HEK293 (cell line): ENCODE results near the gene EFHC1.

Source experiments
- CTCF ChIA-PET: fragments of 350-600 bp; formaldehyde crosslinking; extraction: SDS; loops from one replicate; lab custom pipeline; 2021; ENCODE audit warnings: antibody characterized with exemption; lab: Yijun Ruan, JAX
- POLR2A ChIA-PET: fragments of 300-600 bp; formaldehyde crosslinking; extraction: SDS; loops from one replicate; lab custom pipeline; 2020; ENCODE audit warnings: antibody characterized with exemption, inconsistent platforms; lab: Yijun Ruan, JAX
- H3K27ac ChIP-seq: fragments of 200-500 bp; sonication (Bioruptor generic); 2 replicates; pipeline ENCODE4 v1.5.1; 2014; ENCODE audit warnings: low read depth, low read length, control low read depth, inconsistent platforms; ENCODE audit errors: extremely low read depth
- H3K36me3 ChIP-seq, 2 experiments: fragments of 200-500 bp in 1 of 2; sonication (Bioruptor generic) in 1 of 2; 1 replicate in 1 of 2; 2 replicates in 1 of 2; pipeline ENCODE4 v1.5.1; 2014 to 2017; ENCODE audit warnings: inconsistent platforms in 2 of 2, low read length in 2 of 2; ENCODE audit not compliant: control insufficient read depth in 2 of 2, insufficient read depth in 1 of 2
- H3K4me1 ChIP-seq: fragments of 200-500 bp; sonication (Bioruptor generic); 2 replicates; pipeline ENCODE4 v1.5.1; 2014; ENCODE audit warnings: mild to moderate bottlenecking, low read length, inconsistent platforms; ENCODE audit not compliant: control insufficient read depth, insufficient read depth
- H3K4me3 ChIP-seq: 2 replicates; pipeline ENCODE4 v1.5.1; 2011; ENCODE audit warnings: low read depth, mild to moderate bottlenecking, control low read depth, low read length, moderate library complexity
- H3K9me3 ChIP-seq: fragments of 200-500 bp; sonication (Bioruptor generic); 2 replicates; pipeline ENCODE4 v1.5.1; 2014; ENCODE audit warnings: low read depth, low read length, inconsistent platforms; ENCODE audit not compliant: control insufficient read depth, insufficient read depth
- GLI4 ChIP-seq: fragments of 450-650 bp; formaldehyde crosslinking; IDR thresholded peaks from 2 replicates; pipeline ENCODE4 v1.5.1; 2016; ENCODE audit warnings: missing biosample characterization, missing genetic modification characterization
- GLIS1 ChIP-seq: fragments of 450-650 bp; formaldehyde crosslinking; IDR thresholded peaks from 2 replicates; pipeline ENCODE4 v1.5.1; 2016; ENCODE audit warnings: missing biosample characterization, missing genetic modification characterization
- KLF7 ChIP-seq: fragments of 450-650 bp; formaldehyde crosslinking; IDR thresholded peaks from 2 replicates; pipeline ENCODE4 v1.5.1; 2016; ENCODE audit warnings: missing biosample characterization, missing genetic modification characterization, borderline replicate concordance
- KLF9 ChIP-seq: fragments of 450-650 bp; formaldehyde crosslinking; IDR thresholded peaks from 2 replicates; pipeline ENCODE4 v1.5.1; 2016; ENCODE audit warnings: missing biosample characterization, missing genetic modification characterization, low read depth
- MYNN ChIP-seq: fragments of 450-650 bp; formaldehyde crosslinking; IDR thresholded peaks from 2 replicates; pipeline ENCODE4 v1.5.1; 2016; ENCODE audit warnings: missing biosample characterization, missing genetic modification characterization, borderline replicate concordance
- SALL2 ChIP-seq: fragments of 450-650 bp; formaldehyde crosslinking; IDR thresholded peaks from 2 replicates; pipeline ENCODE4 v1.5.0; 2017; ENCODE audit warnings: missing biosample characterization, mild to moderate bottlenecking, missing genetic modification characterization, borderline replicate concordance
- ZBTB17 ChIP-seq: fragments of 450-650 bp; formaldehyde crosslinking; IDR thresholded peaks from 2 replicates; pipeline ENCODE4 v1.5.1; 2016; ENCODE audit warnings: missing biosample characterization, missing genetic modification characterization
- ZBTB21 ChIP-seq: fragments of 450-650 bp; formaldehyde crosslinking; IDR thresholded peaks from 2 replicates; pipeline ENCODE4 v1.5.1; 2017; ENCODE audit warnings: missing biosample characterization, missing genetic modification characterization
- ZBTB48 ChIP-seq: fragments of 450-650 bp; formaldehyde crosslinking; IDR thresholded peaks from 2 replicates; pipeline ENCODE4 v1.5.1; 2016; ENCODE audit warnings: missing biosample characterization, missing genetic modification characterization
- ZNF121 ChIP-seq: fragments of 450-650 bp; formaldehyde crosslinking; IDR thresholded peaks from 2 replicates; pipeline ENCODE4 v1.5.1; 2016; ENCODE audit warnings: missing biosample characterization, missing genetic modification characterization
- ZNF133 ChIP-seq: fragments of 450-650 bp; formaldehyde crosslinking; IDR thresholded peaks from 2 replicates; pipeline ENCODE4 v1.5.1; 2016; ENCODE audit warnings: missing biosample characterization, missing genetic modification characterization
- ZNF223 ChIP-seq: fragments of 450-650 bp; formaldehyde crosslinking; IDR thresholded peaks from 2 replicates; pipeline ENCODE4 v1.5.1; 2016; ENCODE audit warnings: missing biosample characterization, missing genetic modification characterization
- ZNF239 ChIP-seq: fragments of 450-650 bp; formaldehyde crosslinking; IDR thresholded peaks from 2 replicates; pipeline ENCODE4 v1.5.1; 2016; ENCODE audit warnings: missing biosample characterization, missing genetic modification characterization
- ZNF335 ChIP-seq: fragments of 450-650 bp; formaldehyde crosslinking; conservative IDR thresholded peaks from 2 replicates; pipeline ENCODE4 v1.5.1; 2016; ENCODE audit warnings: missing biosample characterization, missing genetic modification characterization
- ZNF433 ChIP-seq: fragments of 450-650 bp; formaldehyde crosslinking; IDR thresholded peaks from 2 replicates; pipeline ENCODE4 v1.5.1; 2016; ENCODE audit warnings: missing biosample characterization, missing genetic modification characterization, low read depth
- ZNF449 ChIP-seq: fragments of 450-650 bp; formaldehyde crosslinking; IDR thresholded peaks from 2 replicates; pipeline ENCODE4 v1.5.1; 2017; ENCODE audit warnings: missing biosample characterization, mild to moderate bottlenecking, missing genetic modification characterization, moderate library complexity
- ZNF501 ChIP-seq: fragments of 450-650 bp; formaldehyde crosslinking; IDR thresholded peaks from 2 replicates; pipeline ENCODE4 v1.5.1; 2016; ENCODE audit warnings: missing biosample characterization, missing genetic modification characterization
- ZNF529 ChIP-seq: fragments of 450-650 bp; formaldehyde crosslinking; IDR thresholded peaks from 2 replicates; pipeline ENCODE4 v1.5.1; 2017; ENCODE audit warnings: missing genetic modification characterization, missing biosample characterization; ENCODE audit not compliant: insufficient replicate concordance
- ZNF580 ChIP-seq: fragments of 450-650 bp; formaldehyde crosslinking; IDR thresholded peaks from 2 replicates; pipeline ENCODE4 v1.5.1; 2016; ENCODE audit warnings: missing biosample characterization, missing genetic modification characterization
- ZNF629 ChIP-seq: fragments of 450-650 bp; formaldehyde crosslinking; IDR thresholded peaks from 2 replicates; pipeline ENCODE4 v1.5.1; 2017; ENCODE audit warnings: missing biosample characterization, missing genetic modification characterization
- ZNF677 ChIP-seq: fragments of 450-650 bp; IDR thresholded peaks from 2 replicates; pipeline ENCODE4 v1.5.0; 2018; ENCODE audit warnings: missing biosample characterization, mild to moderate bottlenecking, missing genetic modification characterization, moderate library complexity
- ZSCAN5A ChIP-seq: fragments of 450-650 bp; formaldehyde crosslinking; IDR thresholded peaks from 2 replicates; pipeline ENCODE4 v1.5.1; 2016; ENCODE audit warnings: missing biosample characterization, missing genetic modification characterization

EFHC1 gene

GRCh38 chr6:52537001-52537753 lies 117.0 kb downstream of the EFHC1 start:
- no peak overlapping the region for H3K27ac ChIP-seq
- H3K4me1 ChIP-seq: no peaks in the 10 kb centered on the region
- ChIA-PET CTCF (interaction anchor here (0.6 to 1.7 kb wide), 6 partner anchors 10 to 107 kb away, joined by 3 to 4 read pairs (median 3); no protein-coding TSS in a partner anchor), POLR2A (interaction anchor here (1.5 kb wide), 1 partner anchor 14 kb away, joined by 3 read pairs; no protein-coding TSS in a partner anchor)
- H3K4me3 ChIP-seq: no peak overlapping the region
- no peaks in the 10 kb centered on the region for H3K9me3 ChIP-seq
- TF ChIP-seq ZNF529 (tag by site-specific recombination) (no peak), ZNF629 (tag by site-specific recombination) (no peak), ZNF580 (tag by site-specific recombination) (no peak), ZSCAN5A (tag by site-specific recombination) (no peak), ZNF501 (tag by site-specific recombination) (no peak), SALL2 (no peak), ZNF449 (tag by site-specific recombination) (no peak), MYNN (tag by site-specific recombination) (no peak), KLF7 (no peak), ZBTB17 (no peak), ZNF133 (tag by site-specific recombination) (no peak), ZBTB21 (tag by site-specific recombination) (no peak), ZNF677 (tag by site-specific recombination) (no peak), ZBTB48 (no peak), ZNF223 (tag by site-specific recombination) (no peak), KLF9 (tag by site-specific recombination) (no peak)
- peaks cover 0 to 11% of the 10 kb centered on the region in 2 experiments; a peak in 1 of 3 replicates for H3K36me3 ChIP-seq

GRCh38 chr6:52538252-52538900 lies 118.2 kb downstream of the EFHC1 start:
- no peak overlapping the region for H3K27ac ChIP-seq
- POLR2A ChIA-PET: interaction anchor here (1.3 kb wide), 1 partner anchor 10 kb away, joined by 3 read pairs; no protein-coding TSS in a partner anchor
- TF ChIP-seq ZNF239 (no peak), ZNF121 (tag by site-specific recombination) (no peak), GLI4 (no peak), ZNF335 (no peak), ZSCAN5A (tag by site-specific recombination) (no peak), GLIS1 (peak; percentile 38; the same call in 1 of the 2 replicates), ZNF433 (tag by site-specific recombination) (no peak)
- TF ChIP-seq, all 188 proteins: peak for 1
- Histone ChIP-seq H3K4me1 (no peaks in the 10 kb centered on the region), H3K36me3 (peaks cover 0 to 11% of the 10 kb centered on the region in 2 experiments; a peak in 1 of 3 replicates), H3K9me3 (no peaks in the 10 kb centered on the region), H3K4me3 (no peak overlapping the region)
- CTCF ChIA-PET: interaction anchor here (0.5 to 0.8 kb wide), 3 partner anchors 9 to 131 kb away, joined by 3 to 5 read pairs (median 4); no protein-coding TSS in a partner anchor
